Measurements from ENCODE around the gene FHOD3.

DNA sequence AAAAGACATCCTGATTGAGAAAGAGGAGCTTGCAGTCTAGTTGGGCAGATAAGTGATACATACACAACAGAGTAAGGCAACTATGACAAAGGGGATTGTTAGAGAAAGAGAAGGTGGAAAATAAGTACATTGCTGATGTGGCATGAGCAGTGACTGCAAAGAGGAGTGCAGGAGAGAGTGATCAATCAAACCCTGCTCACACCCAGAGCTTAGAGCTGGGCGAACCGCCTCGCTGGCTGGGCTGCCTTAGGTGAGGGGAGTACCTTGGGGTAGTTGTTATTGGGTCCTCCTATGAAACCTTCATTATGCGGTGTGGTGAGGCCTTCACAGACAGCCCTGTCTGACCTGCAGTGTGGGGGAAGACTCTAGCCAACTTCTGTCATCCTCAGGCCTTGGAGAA is 161.7 kb downstream of the FHOD3 start:
- TF ChIP-seq POLR2A (IDR thresholded peaks at IDR 0.05; ENCODE audit: low read length): no peak
- no peak for TF ChIP-seq GATA1 (IDR thresholded peaks at IDR 0.05; ENCODE audit: low read depth, low read length)
